ENCODE data around the gene CSMD2. TPM values are rescaled to one million over a fixed set of nuclear protein-coding genes. Genes with fewer than 3 reads are reported as not detected.

The CSMD2 gene
- total RNA-seq, 3 donors from 2014 or later: 0.12 to 0.41 (median 0.28) TPM

DNA sequence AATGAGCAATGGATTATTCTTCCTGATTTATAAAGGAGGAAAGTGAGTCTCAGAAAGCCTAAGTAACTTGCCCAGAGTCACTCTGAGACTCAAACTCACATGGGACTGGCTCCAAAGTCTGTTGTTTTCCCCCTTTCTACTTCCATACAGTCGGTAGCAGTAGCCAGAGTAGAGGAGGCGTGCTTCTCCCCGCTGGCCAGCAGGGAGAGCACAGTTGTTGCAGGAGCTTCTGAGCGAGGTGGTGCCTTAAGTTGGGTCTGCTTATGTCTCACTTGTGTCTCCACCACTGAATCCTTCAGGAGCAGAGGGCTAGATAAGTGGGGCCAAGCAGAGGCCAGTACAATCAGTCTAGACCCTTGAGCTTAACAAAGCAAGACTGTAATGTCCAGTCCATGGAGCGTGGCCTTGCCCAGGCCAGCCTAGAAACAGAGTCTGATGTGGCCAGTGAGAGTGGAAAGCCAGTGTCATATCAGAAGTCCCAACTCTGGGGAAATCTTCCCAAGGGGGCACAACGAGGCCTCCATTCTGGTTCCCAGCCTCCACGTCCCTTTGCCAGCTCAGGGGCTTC, 510.7 kb downstream of the CSMD2 start:
- peak; percentile 22 for ATAC-seq
- no peaks in the 10 kb centered on the region for H3K4me1 ChIP-seq (ENCODE audit: low read depth)
- no peaks in the 10 kb centered on the region for H3K9me3 ChIP-seq
- no peak overlapping the region for H3K4me3 ChIP-seq
- DNase-seq: no peak
- H3K36me3 ChIP-seq (ENCODE audit: low read depth): no peaks in the 10 kb centered on the region
- no peak for TF ChIP-seq CTCF (IDR thresholded peaks at IDR 0.05)
- intact Hi-C loops (cut with DNase I, micrococcal nuclease): no loop called here

- DNase-seq (no peak), ATAC-seq (no peak)
- Histone ChIP-seq H3K4me1 (ENCODE audit: low read depth) (no peaks in the 10 kb centered on the region), H3K4me3 (no peak overlapping the region), H3K36me3 (ENCODE audit: low read depth) (no peaks in the 10 kb centered on the region), H3K9me3 (no peaks in the 10 kb centered on the region)
- TF ChIP-seq CTCF (IDR thresholded peaks at IDR 0.05): no peak
- intact Hi-C loops (cut with DNase I, micrococcal nuclease): no loop called here
These were observed 511.8 kb downstream of the CSMD2 start for GRCh38 chr1:33653226-33653625.

- DNase-seq: no peak
- Histone ChIP-seq H3K9me3 (no peaks in the 10 kb centered on the region), H3K4me1 (ENCODE audit: low read depth) (no peaks in the 10 kb centered on the region), H3K4me3 (no peak overlapping the region), H3K36me3 (ENCODE audit: low read depth) (no peaks in the 10 kb centered on the region)
- no peak for TF ChIP-seq CTCF (IDR thresholded peaks at IDR 0.05)
- intact Hi-C loops (cut with DNase I, micrococcal nuclease): no loop called here
- no peak for ATAC-seq
These were observed 514.3 kb downstream of the CSMD2 start for GRCh38 chr1:33650708-33651107.

- ATAC-seq: no peak
- intact Hi-C loops (cut with DNase I, micrococcal nuclease): no loop called here
- no peak for TF ChIP-seq CTCF (IDR thresholded peaks at IDR 0.05)
These were observed 515.3 kb downstream of the CSMD2 start for GRCh38 chr1:33649759-33650158.

DNA sequence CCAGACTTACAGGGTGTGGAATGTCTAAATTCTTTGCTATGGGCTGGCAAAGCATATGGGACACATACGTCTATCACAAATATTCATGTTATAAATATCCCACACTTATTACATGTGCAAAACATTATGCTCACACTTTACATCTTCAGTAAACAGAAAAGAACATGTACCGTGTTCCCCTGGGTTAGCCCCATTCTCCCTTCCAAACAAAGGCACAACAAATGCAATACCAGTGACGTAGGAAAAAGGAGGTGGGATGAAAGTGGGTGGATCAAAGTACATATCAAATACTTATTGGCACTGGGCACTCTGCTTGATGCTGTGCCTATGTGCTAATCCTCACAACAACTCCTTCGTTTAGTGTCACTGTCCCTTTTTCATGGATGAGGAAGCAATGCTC, 521.8 kb downstream of the CSMD2 start:
- no peak for TF ChIP-seq CTCF (IDR thresholded peaks at IDR 0.05)
- ATAC-seq: no peak
- intact Hi-C loops (cut with DNase I, micrococcal nuclease): no loop called here

More at GRCh38 chr1:33649759-33650158, 515.3 kb downstream of the CSMD2 start:
- no peaks in the 10 kb centered on the region for H3K9me3 ChIP-seq
- no peak overlapping the region for H3K4me3 ChIP-seq
- H3K36me3 ChIP-seq (ENCODE audit: low read depth): no peaks in the 10 kb centered on the region
- no peaks in the 10 kb centered on the region for H3K4me1 ChIP-seq (ENCODE audit: low read depth)
- DNase-seq: no peak

More for the DNA sequence above, 521.8 kb downstream of the CSMD2 start:
- Histone ChIP-seq H3K4me1 (ENCODE audit: low read depth) (no peaks in the 10 kb centered on the region), H3K9me3 (no peaks in the 10 kb centered on the region), H3K4me3 (no peak overlapping the region), H3K36me3 (ENCODE audit: low read depth) (no peaks in the 10 kb centered on the region)
- no peak for DNase-seq

All from mucosa of descending colon (tissue), 3 donors.